DMS114 treated with DMSO at 0.1 percent for 48 hours (cell line): ENCODE data around the gene RELT.

Experiments
- DNase-seq: peaks from one replicate; lab custom pipeline; 2025; ENCODE audit not compliant: unreplicated experiment; lab: John Stamatoyannopoulos, UW

Gene RELT

DNA sequence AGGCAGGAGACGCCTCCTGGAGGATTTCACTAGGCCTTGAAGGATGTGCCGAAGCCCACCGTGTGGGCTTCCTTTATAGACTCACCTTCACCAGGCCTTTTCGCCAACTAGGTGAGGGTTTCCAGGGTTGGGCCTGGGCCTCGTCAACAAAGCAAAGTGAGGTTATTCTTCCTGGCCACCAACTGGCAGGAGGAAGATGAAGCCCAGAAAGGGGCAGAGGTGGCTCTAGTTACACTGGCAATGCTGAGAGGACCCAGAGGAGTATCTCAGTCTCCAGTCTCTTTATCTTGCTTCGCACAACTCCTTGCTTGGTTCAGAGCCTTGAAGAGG lies 404 bp upstream of the RELT start:
- DNase-seq = no peak

- DNase-seq = no peak
Observed at GRCh38 chr11:73376803-73377629, 817 bp downstream of the RELT start.

DNA sequence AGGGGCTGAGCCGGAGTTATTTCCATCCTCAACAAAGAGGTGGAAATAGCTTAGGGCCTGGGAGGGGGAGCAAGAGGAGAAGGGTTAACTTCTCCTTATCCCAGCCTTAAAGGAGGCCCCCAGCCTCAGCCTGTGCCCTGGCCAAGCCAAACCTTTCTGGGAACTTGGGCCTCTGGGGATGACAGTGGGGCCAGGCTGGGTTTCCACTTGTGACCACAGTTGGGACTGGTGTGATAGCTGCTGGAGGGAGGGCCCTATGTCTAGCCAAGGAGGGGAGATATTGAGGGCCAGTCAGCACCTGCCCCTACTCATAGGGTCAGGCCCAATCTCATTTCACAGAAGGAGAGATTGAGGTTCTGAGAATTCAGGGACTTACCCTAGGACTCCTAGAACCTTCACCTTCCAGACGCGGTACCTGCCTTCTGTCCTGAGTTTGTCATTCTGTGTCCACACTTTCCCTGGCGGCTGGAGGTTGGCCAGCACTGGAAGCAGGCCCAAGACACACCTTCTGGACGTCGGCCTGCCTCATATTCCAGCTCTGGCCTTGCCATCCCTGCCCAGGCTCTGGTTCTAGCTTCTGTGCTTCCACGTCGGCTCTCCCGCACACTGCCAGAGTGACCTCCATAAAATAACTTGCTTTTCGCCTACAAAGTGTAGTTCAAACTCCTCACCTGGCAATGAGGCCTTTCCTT lies 3.1 kb downstream of the RELT start:
- no peak for DNase-seq

GRCh38 chr11:73380331-73380730 lies 4.1 kb downstream of the RELT start:
- no peak for DNase-seq

DNA sequence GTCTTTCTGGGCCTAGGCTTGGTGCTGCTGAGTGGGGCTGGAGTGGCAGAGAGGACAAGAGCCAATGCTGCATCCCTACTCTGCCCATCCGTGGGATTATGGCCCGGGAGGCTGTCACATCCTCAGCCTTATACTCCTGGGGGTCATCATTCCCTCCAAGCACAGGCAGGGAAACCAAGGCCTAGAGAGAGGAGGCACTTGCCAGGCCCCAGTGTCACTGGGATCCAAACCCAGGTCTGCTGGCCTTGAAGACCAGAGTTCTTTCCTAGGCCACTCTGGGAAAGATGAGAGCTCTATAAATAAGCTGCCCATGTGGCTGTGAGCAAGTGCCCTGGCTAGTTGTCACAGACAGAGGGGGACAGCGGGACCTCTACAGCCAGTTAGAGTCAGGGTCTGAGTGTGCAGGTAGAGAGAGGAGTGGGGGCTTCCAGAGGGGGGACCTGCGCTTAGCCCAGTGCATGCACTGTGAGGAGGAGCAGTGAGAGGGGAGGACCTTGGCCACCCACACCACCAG lies 4.8 kb downstream of the RELT start:
- no peak for DNase-seq

DNA sequence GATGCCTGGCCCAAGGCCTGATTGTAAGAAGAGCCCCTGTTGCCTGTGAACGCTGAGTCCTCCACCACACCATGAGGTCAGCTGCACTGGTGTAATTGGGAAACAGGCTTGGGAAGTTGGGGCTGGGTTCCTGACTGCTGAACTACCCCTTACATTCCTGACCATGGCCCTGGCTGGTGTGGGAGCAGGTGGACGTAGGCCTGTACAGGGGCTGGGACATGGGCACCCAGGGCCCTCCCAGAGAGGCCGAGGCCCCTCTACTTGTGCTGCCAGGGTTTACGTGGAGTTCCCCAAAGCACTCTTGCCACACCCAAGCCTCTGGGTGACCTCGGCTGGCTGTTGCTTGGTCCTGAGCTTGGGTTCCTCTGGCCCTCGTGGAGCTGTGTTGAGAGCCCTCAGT lies 5.4 kb downstream of the RELT start:
- DNase-seq = no peak

GRCh38 chr11:73382183-73382582 lies 6.0 kb downstream of the RELT start:
- DNase-seq = no peak

- no peak for DNase-seq
Observed at GRCh38 chr11:73382747-73383146, 6.5 kb downstream of the RELT start.

DNA sequence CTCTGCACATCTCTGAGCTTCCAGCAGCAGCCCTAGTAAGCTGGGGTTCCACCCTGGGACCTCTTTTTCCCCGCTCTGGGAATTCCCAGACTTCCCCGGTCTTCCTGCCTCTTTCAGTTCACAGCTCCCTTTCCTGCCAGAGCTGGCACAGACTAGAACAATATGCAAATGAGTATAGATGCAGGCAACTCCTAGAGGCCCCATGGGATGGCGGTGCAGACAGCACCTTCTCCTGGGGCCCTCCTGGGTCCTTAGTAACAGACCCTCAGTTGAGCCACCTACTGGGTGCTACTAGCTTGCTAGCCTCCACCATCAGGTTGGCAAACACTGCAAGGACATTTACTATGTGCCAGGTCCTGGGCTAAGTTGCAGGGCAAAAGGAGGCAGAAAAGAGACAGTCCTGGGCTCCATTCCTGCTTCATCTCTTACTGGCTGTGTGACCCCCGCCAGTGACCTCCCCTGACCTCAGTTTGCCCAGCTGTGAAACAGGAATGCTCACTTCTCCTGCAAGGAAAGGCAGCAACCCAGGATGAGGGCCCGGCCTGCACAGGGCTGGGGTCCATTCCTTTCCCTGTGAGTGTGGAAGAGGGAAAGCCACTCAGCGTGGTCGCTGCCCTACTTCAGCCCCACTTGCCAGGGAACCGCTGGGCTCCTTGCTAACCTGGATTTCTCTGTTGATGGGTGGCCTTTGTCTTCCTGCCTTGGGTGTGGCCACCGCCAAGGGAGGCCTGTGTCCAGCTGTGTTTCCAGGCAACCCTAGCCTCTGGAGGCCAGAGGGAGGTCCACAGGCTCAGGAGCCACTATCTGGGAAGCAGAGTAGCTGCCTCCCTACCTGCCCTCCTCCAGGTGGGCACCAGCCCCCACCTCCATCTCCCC lies 7.3 kb downstream of the RELT start:
- DNase-seq = no peak

DNA sequence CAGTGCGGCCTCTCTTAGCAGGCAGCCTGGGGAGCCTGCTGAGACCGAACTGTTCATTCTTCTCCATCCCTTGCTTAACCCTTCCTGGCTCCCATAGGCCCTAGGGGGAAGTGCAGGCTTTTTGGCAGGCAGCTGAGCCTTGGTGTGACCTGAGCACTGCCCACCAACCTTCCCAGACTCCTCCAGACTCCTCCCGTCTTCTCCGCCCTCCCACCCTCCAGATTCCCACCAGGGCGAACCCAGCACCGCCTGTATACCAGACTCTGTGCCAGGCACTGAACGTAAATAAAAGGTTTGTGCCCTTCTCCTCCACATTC lies 7.9 kb downstream of the RELT start:
- DNase-seq = no peak

- no peak for DNase-seq
Observed at GRCh38 chr11:73384531-73384871, 8.3 kb downstream of the RELT start.

DNA sequence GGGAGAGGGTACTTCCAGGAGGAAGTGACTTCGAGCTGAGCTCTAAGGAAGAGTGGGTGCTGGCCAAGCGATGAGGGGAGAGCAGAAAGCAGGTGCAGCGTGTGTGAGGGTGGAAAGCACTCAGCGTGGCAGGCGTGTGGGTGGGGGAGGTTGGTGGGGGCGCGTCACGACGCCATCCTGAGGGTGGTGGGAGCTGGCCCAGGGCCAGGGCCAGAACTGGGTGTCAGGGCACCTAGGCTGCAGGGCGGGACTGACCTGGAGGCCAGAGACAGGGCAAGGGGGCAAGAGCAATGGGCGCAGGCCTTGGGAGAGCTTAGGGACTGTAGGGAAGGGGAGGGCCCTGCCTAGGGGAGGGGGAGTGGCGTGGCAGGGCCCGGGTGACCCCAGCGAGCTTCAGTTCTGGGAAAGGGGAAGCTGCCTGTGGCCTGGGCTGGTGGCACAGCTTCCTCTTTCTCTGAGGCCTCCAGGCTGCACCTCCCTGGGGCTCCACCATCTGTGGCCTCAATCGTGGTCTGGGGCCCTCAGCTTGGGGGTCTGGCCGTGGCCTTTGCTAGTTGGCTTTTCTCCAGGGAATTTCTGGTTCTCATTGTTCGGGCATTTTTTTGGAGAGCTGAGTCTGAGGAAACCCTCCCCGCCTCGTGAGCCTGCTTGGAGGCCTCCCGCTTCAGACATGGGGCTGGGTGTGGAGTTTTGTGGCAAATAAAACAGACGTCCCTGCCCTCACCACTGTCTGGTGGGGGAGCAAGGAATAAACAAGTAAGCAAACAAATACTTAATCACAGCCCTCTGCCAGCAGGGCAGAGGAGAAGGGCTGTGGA lies 8.9 kb downstream of the RELT start:
- no peak for DNase-seq

DNA sequence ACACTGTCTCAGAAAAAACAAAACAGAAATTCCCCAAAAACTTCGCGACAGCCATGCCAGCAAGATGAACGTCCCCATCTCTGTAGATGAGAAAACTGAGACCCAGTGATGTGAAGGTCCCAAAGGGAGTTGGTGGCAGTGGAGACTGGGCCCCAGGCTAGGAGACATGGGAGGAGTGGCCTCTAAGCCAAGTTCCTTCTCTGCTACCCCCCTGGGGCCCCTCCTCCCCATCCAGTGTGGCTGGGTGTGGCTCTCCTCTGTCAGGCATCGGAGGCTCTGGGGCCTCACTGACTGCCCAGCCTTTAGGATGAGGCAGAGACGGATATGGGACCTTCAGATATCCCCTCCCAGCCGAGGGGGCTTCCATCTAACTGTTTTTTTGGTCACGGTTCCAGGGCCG lies 9.8 kb downstream of the RELT start:
- no peak for DNase-seq

GRCh38 chr11:73386546-73386945 lies 10.3 kb downstream of the RELT start:
- no peak for DNase-seq

DNA sequence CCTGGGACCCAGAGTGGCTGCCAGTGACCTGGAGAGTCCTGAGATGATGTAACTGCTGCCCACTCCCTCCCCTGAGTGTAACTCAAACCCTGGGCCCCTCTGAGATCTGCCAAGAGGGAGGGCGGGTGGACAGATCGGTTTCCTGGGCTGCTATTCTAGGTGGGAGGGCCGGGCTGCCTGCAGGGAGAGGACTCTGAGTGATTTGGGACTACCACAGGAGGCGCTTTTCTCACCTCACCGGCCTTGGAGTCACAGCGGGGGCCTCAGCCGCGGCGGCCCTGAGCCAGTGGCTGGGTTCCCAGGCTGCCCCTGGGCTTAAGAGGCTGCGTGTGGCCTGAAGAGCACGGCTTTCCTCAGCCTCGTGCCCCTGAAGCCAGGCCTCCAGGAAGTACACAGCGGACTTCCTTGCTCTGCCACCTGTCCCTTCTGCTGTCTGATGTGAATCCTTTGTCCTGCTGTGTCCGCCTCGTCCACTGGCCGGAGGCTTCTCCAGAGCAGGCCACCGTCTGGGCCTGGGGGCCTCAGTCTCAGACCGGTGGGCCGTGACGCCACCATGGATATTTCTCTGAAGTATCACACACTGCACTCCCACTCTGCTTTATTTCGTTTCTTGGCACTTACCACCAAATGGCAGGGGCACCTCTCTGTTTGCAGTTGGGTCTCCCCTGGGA lies 11.5 kb downstream of the RELT start:
- DNase-seq = no peak

DNA sequence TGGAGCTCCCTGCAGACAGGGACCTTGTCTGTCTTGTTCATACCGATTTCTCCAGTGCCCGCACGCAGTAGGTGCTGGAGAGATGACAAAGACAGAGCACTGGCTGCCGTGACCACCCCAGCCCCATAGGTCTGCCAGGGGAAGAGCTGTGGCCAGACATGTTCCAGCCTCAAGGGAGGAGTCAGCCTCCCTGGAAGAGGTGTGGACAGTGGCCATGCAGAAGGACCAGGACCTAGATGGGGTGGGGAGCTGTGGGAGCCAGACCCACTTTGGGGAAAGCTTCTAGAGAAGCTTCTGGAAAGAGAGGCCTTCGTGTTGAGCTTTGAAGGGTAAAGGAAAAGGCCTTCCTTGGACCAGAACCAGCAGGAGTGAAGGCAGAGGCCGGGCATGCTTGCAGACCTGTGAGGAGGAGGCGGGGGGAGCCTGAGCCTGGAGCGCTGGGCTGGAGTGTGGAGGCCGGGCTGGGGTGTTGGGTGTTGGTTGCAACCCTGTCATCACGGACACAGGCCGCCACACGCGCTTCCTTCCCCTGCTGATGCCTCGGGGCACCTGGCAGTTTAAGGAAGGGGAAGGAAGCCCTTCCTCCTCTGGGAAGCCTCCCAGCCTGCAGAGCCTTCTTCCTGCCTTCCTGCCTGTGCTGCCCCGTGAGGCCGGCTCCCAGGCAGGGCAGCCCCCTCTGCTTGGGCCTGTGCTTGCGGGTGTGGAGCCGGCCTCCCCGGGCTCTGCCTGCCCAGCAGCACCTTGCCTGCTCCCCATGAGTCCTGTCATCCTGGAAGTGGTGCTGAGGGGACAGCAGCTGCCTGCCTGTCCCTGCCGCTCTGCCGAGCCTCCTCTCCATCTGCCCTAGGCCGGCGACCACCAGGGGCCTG lies 12.3 kb downstream of the RELT start:
- no peak for DNase-seq

GRCh38 chr11:73389134-73389525 lies 12.9 kb downstream of the RELT start:
- no peak for DNase-seq

GRCh38 chr11:73389916-73390315 lies 13.7 kb downstream of the RELT start:
- DNase-seq = no peak
